Neuronal stem cell (in vitro differentiated cells): ENCODE measurements around the gene DHX58. TPM values are rescaled to one million over a fixed set of nuclear protein-coding genes. Genes with fewer than 3 reads are reported as not detected.

ENCODE experiments used
- DNase-seq: peaks from one replicate; pipeline ENCODE4 v3.0.0-alpha.2; 2013; ENCODE audit warnings: low spot score
- H2AFZ ChIP-seq: one replicate; pipeline ENCODE4 v1.6.1; 2013; ENCODE audit warnings: mild to moderate bottlenecking, low read length, inconsistent platforms
- H2AK5ac ChIP-seq: 2 replicates; pipeline ENCODE4 v1.6.1; 2013; ENCODE audit warnings: low read depth, mild to moderate bottlenecking, inconsistent platforms, low read length, moderate library complexity, mixed read lengths
- H2BK120ac ChIP-seq: 2 replicates; pipeline ENCODE4 v1.6.1; 2013; ENCODE audit warnings: low read depth, mild to moderate bottlenecking, inconsistent platforms, low read length, moderate library complexity, mixed read lengths
- H2BK12ac ChIP-seq: one replicate; pipeline ENCODE4 v1.6.1; 2013; ENCODE audit warnings: low read length, inconsistent platforms
- H2BK15ac ChIP-seq: 2 replicates; pipeline ENCODE4 v1.6.1; 2013; ENCODE audit warnings: mild to moderate bottlenecking, low read length, inconsistent platforms, mixed read lengths
- H2BK5ac ChIP-seq: one replicate; pipeline ENCODE4 v1.6.1; 2013; ENCODE audit warnings: inconsistent platforms, mild to moderate bottlenecking, low read length, moderate library complexity
- H3K14ac ChIP-seq: one replicate; pipeline ENCODE4 v1.6.1; 2013; ENCODE audit warnings: low read length, inconsistent platforms
- H3K18ac ChIP-seq: 2 replicates; pipeline ENCODE4 v1.6.1; 2013; ENCODE audit warnings: low read length, inconsistent platforms
- H3K23ac ChIP-seq: 2 replicates; pipeline ENCODE4 v1.6.1; 2013; ENCODE audit warnings: low read depth, mild to moderate bottlenecking, mixed read lengths, low read length, inconsistent platforms; ENCODE audit not compliant: poor library complexity
- H3K27ac ChIP-seq: replicated peaks from 3 replicates; pipeline ENCODE4 v1.5.1; 2013; ENCODE audit warnings: low read length, inconsistent platforms
- H3K27me3 ChIP-seq, 3 experiments: 2 replicates each; pipeline ENCODE4 v1.6.1; 2013; ENCODE audit warnings: low read length in 3 of 3, mild to moderate bottlenecking in 2 of 3, inconsistent platforms in 1 of 3, low read depth in 1 of 3, mixed read lengths in 1 of 3, moderate library complexity in 1 of 3; ENCODE audit not compliant: control insufficient read depth in 3 of 3, insufficient read depth in 3 of 3
- H3K36me3 ChIP-seq, 2 donors: replicated peaks in 1 of 2; 2 replicates each; pipeline ENCODE4 v1.6.1; 2013; ENCODE audit warnings: low read length in 2 of 2; ENCODE audit not compliant: control insufficient read depth in 2 of 2, insufficient read depth in 2 of 2
- H3K4ac ChIP-seq: 2 replicates; pipeline ENCODE4 v1.6.1; 2013; ENCODE audit warnings: inconsistent platforms, mild to moderate bottlenecking, low read length, moderate library complexity
- H3K4me1 ChIP-seq, 2 donors: 1 replicate in 1 of 2; 2 replicates in 1 of 2; pipeline ENCODE4 v1.6.1; 2013; ENCODE audit warnings: low read length in 2 of 2, low read depth in 1 of 2; ENCODE audit not compliant: control insufficient read depth in 2 of 2, insufficient read depth in 1 of 2
- H3K4me2 ChIP-seq: one replicate; pipeline ENCODE4 v1.6.1; 2013; ENCODE audit warnings: mild to moderate bottlenecking, low read length, inconsistent platforms; ENCODE audit not compliant: insufficient read depth, poor library complexity, severe bottlenecking
- H3K4me3 ChIP-seq, 2 donors: 2 replicates each; pipeline ENCODE4 v1.5.1; 2013; ENCODE audit warnings: low read length in 2 of 2, mild to moderate bottlenecking in 2 of 2, inconsistent platforms in 1 of 2, moderate library complexity in 1 of 2
- H3K79me1 ChIP-seq: one replicate; pipeline ENCODE4 v1.6.1; 2013; ENCODE audit warnings: low read depth, mild to moderate bottlenecking, inconsistent platforms, low read length, moderate library complexity
- H3K9ac ChIP-seq: one replicate; pipeline ENCODE4 v1.6.1; 2013; ENCODE audit warnings: mild to moderate bottlenecking, low read depth, low read length, inconsistent platforms; ENCODE audit not compliant: poor library complexity
- H3K9me3 ChIP-seq, 2 donors: replicated peaks in 1 of 2; 2 replicates each; pipeline versions ENCODE3 to v1.6.1; 2013; ENCODE audit warnings: low read length in 2 of 2, mild to moderate bottlenecking in 2 of 2, inconsistent platforms in 1 of 2, low read depth in 1 of 2, mixed read lengths in 1 of 2, moderate library complexity in 1 of 2; ENCODE audit not compliant: control insufficient read depth in 2 of 2, insufficient read depth in 1 of 2
- H4K8ac ChIP-seq: one replicate; pipeline ENCODE4 v1.6.1; 2013; ENCODE audit warnings: low read depth, mild to moderate bottlenecking, inconsistent platforms, low read length, moderate library complexity
- H4K91ac ChIP-seq: one replicate; pipeline ENCODE4 v1.6.1; 2013; ENCODE audit warnings: low read length, low read depth, mild to moderate bottlenecking, inconsistent platforms; ENCODE audit not compliant: poor library complexity
- WGBS, 2 donors: extraction: QIAGEN DNeasy Blood & Tissue Kit; methylation state at CpG; one replicate each; pipeline ENCODE4 v1.1.7; 2013; ENCODE audit warnings: missing lambda C conversion rate in 2 of 2, mixed read lengths in 1 of 2; ENCODE audit not compliant: insufficient read length in 2 of 2, insufficient replicate concordance in 1 of 2; ENCODE audit errors: extremely low coverage in 2 of 2; 5-methylcytosine and 5-hydroxymethylcytosine counted together
- polyA plus RNA-seq, 2 experiments: library from polyadenylated mRNA; stranded (reverse); fragments of 200-250 nt; gene quantifications; one replicate each; pipeline ENCODE4 v1.2.3, GENCODE V29; 2013

The DHX58 gene
- 0.21 TPM for polyA plus RNA-seq (2013, experiment 1 of 2)
- polyA plus RNA-seq (2013, experiment 2 of 2) = 0.14 TPM

GRCh38 chr17:42112552-42113176 lies at the start of gene DHX58:
Gene DHX58, minus strand, starts transcription at chr17:42112714. Its CDS starts 822 bp downstream, at chr17:42111892.
- Histone ChIP-seq H2BK120ac (no peak within 1 kb of the TSS), H2AK5ac (peak within 1 kb of the TSS; percentile 26), H2AFZ (no peak within 1 kb of the TSS), H3K18ac (no peak within 1 kb of the TSS), H3K4me1 (peaks cover 4 to 5% of the 10 kb centered on the region in 2 donors), H3K36me3 (peaks cover 12 to 42% of the 10 kb centered on the region in 2 donors), H3K4ac (no peak within 1 kb of the TSS), H3K4me2 (peak within 1 kb of the TSS; percentile 25), H2BK15ac (peak within 1 kb of the TSS; percentile 49), H2BK5ac (peak within 1 kb of the TSS; percentile 39), H3K27me3 (peaks cover 0 to 13% (median 2%) of the 10 kb centered on the region in 3 experiments), H3K14ac (no peak within 1 kb of the TSS), H3K23ac (peak within 1 kb of the TSS; percentile 73), H3K9me3 (no peaks in the 10 kb centered on the region), H2BK12ac (peak within 1 kb of the TSS; percentile 3), H4K8ac (no peak within 1 kb of the TSS), H3K79me1 (peaks cover 2% of the 10 kb centered on the region), H3K27ac (no peak within 1 kb of the TSS), H3K9ac (peak within 1 kb of the TSS; percentile 70), H4K91ac (no peak within 1 kb of the TSS), H3K4me3 (no peak within 1 kb of the TSS)
- no peak for DNase-seq
- WGBS, 2 donors = no CpG with 5 or more reads among the region's 10 CpGs

GRCh38 chr17:42160531-42160910 lies 48.0 kb upstream of the DHX58 start:
- Histone ChIP-seq H4K91ac (no peak overlapping the region), H3K27ac (no peak overlapping the region), H2BK12ac (no peak overlapping the region), H3K4me3 (no peak overlapping the region), H3K79me1 (peaks cover 4% of the 10 kb centered on the region), H4K8ac (no peak overlapping the region), H3K4me2 (no peak overlapping the region), H3K4ac (no peak overlapping the region), H3K4me1 (peaks cover 2 to 13% of the 10 kb centered on the region in 2 donors), H2AFZ (peak overlapping the region; percentile 60), H2BK120ac (no peak overlapping the region), H2BK5ac (no peak overlapping the region), H3K9me3 (no peaks in the 10 kb centered on the region), H3K23ac (no peak overlapping the region), H3K36me3 (no peaks in the 10 kb centered on the region), H3K27me3 (peaks cover 0 to 5% (median 0%) of the 10 kb centered on the region in 3 experiments), H2BK15ac (no peak overlapping the region), H2AK5ac (no peak overlapping the region), H3K14ac (no peak overlapping the region), H3K9ac (no peak overlapping the region), H3K18ac (no peak overlapping the region)
- no peak for DNase-seq
- no CpG with 5 or more reads among the region's 7 CpGs for WGBS, 2 donors

- Histone ChIP-seq H4K91ac (no peak overlapping the region), H3K79me1 (peaks cover 2% of the 10 kb centered on the region), H3K14ac (no peak overlapping the region), H2BK5ac (no peak overlapping the region), H2AFZ (peak overlapping the region; percentile 60), H3K4me3 (no peak overlapping the region), H3K18ac (peak overlapping the region; percentile 64), H3K9ac (no peak overlapping the region), H4K8ac (no peak overlapping the region), H2BK15ac (peak overlapping the region; percentile 58), H3K36me3 (no peaks in the 10 kb centered on the region), H2AK5ac (peak overlapping the region; percentile 3), H3K4ac (no peak overlapping the region), H3K27ac (no peak overlapping the region), H3K4me2 (no peak overlapping the region), H2BK120ac (no peak overlapping the region), H3K9me3 (no peaks in the 10 kb centered on the region), H3K27me3 (peaks cover 0 to 5% (median 0%) of the 10 kb centered on the region in 3 experiments), H3K23ac (peak overlapping the region; percentile 43), H2BK12ac (peak overlapping the region; percentile 41), H3K4me1 (peaks cover 4 to 13% of the 10 kb centered on the region in 2 donors)
- WGBS, 2 donors = no CpG with 5 or more reads among the region's 14 CpGs
- DNase-seq = no peak
Measured at GRCh38 chr17:42159796-42160530, 47.4 kb upstream of the DHX58 start.

- peak overlapping the region; percentile 28 to 71 for H3K4me3 ChIP-seq
- no peak overlapping the region for H3K27ac ChIP-seq
- H3K27me3 ChIP-seq = no peaks in the 10 kb centered on the region
- no peak overlapping the region for H3K23ac ChIP-seq
- H2BK5ac ChIP-seq = no peak overlapping the region
- H4K91ac ChIP-seq = no peak overlapping the region
- H3K18ac ChIP-seq = no peak overlapping the region
- H2AK5ac ChIP-seq = peak overlapping the region; percentile 88
- peak overlapping the region; percentile 47 for H3K4me2 ChIP-seq
- peak overlapping the region; percentile 77 for H2AFZ ChIP-seq
- no peak overlapping the region for H3K14ac ChIP-seq
- no peak overlapping the region for H3K4ac ChIP-seq
- WGBS, 2 donors = no CpG with 5 or more reads among the region's 17 CpGs
- no peak for DNase-seq
- H3K9ac ChIP-seq = no peak overlapping the region
- peaks cover 12 to 22% of the 10 kb centered on the region in 2 donors for H3K4me1 ChIP-seq
- no peak overlapping the region for H4K8ac ChIP-seq
- peaks cover 0 to 15% of the 10 kb centered on the region in 2 donors for H3K36me3 ChIP-seq
- peak overlapping the region; percentile 21 for H2BK15ac ChIP-seq
- peaks cover 11% of the 10 kb centered on the region for H3K79me1 ChIP-seq
- H3K9me3 ChIP-seq = no peaks in the 10 kb centered on the region
- H2BK120ac ChIP-seq = no peak overlapping the region
- H2BK12ac ChIP-seq = no peak overlapping the region
Measured at GRCh38 chr17:42155614-42156045, 43.1 kb upstream of the DHX58 start.
